HL-60 (cell line): ENCODE measurements around the gene FKBP6.
"Not testable (repeated sequence)": the region's sequence is repeated elsewhere in the genome, so short reads cannot be mapped to it uniquely, and the experiment has no call there.

Experiments
- CTCF ChIP-seq: IDR thresholded peaks from one replicate; pipeline ENCODE4 v1.5.1; 2011; ENCODE audit warnings: low read length, control low read depth, inconsistent platforms; ENCODE audit not compliant: insufficient read depth
- POLR2AphosphoS5 ChIP-seq: IDR thresholded peaks from 2 replicates; pipeline ENCODE4 v1.6.1; 2012; ENCODE audit warnings: low read depth
- REST ChIP-seq: IDR thresholded peaks from 2 replicates; pipeline ENCODE4 v1.6.1; 2012; ENCODE audit warnings: low read depth; ENCODE audit not compliant: insufficient replicate concordance

- TF ChIP-seq CTCF, REST, POLR2AphosphoS5: not testable (repeated sequence)
These were observed 9.2 kb upstream of the FKBP6 start for GRCh38 chr7:73318656-73319204.
